GM18858 (cell line): ENCODE data around the gene GNB1L.

ENCODE experiments used
- ATAC-seq: cut with Tn5 transposase; IDR thresholded peaks from one replicate; pipeline ENCODE4 v1.9.1; 2021; ENCODE audit not compliant: unreplicated experiment

The GNB1L gene

GRCh38 chr22:19826619-19826950 is 28.1 kb downstream of the GNB1L start:
- ATAC-seq, result no peak

DNA sequence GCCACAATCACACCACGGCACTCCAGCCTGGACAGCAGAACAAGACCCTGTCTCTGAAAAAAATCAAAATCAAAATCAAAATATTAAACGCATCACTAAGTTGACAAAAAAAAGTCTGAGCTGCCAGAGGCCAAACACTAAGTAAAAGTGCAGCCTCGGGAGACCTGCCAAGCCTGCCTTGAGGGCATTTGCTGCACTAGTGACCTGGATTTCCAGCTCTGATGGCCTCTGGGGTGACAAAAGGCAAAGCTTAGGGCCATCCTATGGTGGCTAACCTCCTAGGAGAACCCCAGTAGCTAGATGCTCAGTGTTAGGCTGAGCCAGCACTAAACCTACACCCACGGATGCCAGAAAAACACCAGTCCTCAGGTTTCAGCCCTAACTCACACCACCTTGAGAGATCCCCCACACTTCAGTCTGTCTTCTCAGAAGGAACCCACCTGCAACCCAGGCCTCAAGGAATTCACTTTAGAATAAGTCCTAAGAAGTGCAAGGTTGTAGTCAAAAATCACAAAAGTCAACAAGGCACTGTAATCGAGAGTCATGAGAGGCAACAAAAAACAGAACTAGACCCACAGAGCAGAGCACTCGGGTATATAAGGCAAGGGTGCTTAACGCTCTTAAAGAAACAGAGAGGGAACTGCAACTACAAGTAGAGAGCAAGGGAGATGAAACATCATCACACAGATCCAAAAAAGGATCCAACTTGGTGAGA is 28.6 kb downstream of the GNB1L start:
- ATAC-seq, result no peak

DNA sequence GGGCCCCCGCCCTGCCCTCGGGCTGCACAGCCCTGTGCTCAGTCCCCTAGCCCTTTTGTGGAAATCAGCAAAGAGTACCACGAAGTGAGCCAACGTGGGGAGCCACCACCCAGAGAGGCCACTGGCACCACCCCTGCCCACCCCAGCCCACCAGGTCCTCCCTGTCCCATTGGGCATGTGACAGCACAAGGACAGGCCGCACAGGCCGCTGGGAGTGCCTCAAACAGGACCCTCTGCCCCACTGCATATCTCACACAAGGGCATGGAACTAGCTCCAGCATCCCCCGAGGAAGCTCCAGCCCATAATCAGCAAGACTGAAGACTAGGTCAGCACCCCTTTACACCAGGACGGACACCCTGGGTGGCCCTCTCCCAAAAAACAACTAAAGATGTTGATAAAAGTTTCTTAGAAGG is 29.7 kb downstream of the GNB1L start:
- ATAC-seq, result no peak

DNA sequence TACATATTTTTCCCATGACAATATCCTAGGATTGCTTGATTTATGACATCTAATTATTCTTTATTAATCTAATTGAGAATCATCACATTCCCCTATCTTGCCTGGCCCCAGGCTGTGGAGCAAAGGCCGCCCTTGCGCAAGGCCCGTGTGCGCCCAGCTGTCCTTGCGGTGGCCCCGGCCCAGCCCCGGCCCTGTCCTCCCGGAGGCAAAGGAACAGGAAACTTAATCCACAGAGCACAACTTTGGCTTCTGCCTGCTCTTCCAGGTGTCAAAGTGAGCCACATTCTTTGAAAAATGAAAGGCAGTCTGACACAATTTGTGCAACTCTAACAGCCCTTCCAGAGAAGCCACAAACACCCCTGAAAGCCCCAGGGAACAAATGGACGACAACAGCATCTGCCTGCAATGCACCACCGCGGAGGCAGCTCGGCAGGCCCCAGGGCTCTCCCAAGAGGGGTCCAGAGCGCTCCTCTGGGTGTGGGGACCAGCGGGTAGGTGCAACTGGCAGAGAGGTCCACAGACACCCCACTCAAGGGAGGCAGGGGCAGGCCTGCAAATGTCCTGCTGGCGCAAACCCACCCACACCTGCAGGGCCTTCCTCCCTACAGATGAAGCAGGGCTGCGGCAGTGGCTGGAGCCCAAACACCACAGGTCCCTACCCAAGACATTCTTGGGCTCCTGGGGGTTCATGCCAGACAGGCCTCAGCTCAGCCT is 30.3 kb downstream of the GNB1L start:
- no peak for ATAC-seq

- no peak for ATAC-seq
These were observed 30.8 kb downstream of the GNB1L start for GRCh38 chr22:19823902-19824211.

GRCh38 chr22:19823191-19823901 is 31.3 kb downstream of the GNB1L start:
- no peak for ATAC-seq

- ATAC-seq, result no peak
These were observed 32.2 kb downstream of the GNB1L start for GRCh38 chr22:19822301-19823117.

DNA sequence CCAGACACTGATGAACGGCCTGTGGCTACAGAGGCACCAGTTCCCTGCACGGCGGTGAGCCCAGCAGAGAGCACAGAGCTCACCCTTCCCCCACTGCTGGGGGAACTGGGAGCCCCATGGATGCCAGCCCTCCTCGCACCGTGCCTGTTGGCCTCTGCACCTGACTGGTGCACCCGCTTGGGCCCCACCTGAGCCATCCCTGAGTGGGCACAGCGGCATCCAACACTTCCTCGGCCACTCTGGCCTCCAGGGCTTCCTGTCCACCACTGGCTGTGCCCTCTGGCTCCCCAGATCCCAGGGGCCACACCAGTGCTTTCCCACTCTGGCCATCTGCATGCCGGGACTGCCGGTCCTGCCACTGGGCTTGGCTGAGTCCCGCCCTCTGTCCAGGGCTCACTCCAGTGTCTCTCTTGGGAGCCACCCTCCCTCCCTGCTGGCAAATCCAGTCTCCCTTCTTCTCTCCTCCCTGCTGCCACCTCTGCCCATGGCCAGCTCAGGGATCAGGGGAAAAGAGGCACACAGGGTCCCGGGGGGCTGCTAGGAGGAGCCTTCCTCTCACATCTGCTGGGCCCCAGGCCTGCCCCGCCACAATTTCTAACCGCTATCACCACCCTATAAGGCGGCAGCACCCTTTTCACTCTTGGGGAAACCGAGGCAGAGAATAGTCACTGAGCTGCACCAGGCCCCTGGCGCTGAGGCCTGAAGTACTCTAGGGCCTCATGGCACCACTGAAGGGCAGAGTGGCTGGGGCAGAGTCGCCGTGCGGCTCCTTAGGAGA is 33.0 kb downstream of the GNB1L start:
- no peak for ATAC-seq

DNA sequence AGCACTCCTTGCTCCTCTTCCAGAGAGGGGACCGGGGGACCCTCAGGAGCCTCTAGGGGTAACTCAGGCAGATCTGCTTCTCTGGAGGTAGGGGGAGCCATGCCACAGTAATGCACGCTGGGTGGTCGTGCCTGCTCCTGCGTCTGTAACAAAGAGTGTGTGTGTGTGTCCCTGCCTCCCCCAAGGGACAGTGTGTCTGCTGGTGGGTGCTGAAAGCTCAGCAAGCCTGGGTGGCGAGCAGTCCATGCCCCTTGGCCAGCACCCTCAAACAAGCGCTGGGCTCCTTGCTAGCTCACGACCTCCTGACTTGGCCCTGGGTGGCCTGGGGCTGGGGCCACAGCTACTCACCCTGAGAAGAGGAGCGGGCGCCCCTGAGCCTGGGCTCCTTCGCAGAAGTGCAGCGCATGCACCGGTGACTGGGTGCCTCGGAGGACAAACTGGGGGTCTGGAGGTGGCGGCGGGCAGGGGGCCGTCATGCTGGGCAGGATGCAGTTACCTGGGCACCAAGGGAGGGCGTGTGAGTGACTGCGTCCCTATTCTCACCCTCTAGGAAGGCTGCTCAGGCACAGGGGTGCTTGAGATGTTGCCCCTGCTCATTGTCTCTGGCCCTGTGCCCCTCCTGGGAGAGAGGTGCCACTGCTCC is 33.7 kb downstream of the GNB1L start:
- no peak for ATAC-seq

- ATAC-seq, result no peak
These were observed 34.5 kb downstream of the GNB1L start for GRCh38 chr22:19819911-19820879.

DNA sequence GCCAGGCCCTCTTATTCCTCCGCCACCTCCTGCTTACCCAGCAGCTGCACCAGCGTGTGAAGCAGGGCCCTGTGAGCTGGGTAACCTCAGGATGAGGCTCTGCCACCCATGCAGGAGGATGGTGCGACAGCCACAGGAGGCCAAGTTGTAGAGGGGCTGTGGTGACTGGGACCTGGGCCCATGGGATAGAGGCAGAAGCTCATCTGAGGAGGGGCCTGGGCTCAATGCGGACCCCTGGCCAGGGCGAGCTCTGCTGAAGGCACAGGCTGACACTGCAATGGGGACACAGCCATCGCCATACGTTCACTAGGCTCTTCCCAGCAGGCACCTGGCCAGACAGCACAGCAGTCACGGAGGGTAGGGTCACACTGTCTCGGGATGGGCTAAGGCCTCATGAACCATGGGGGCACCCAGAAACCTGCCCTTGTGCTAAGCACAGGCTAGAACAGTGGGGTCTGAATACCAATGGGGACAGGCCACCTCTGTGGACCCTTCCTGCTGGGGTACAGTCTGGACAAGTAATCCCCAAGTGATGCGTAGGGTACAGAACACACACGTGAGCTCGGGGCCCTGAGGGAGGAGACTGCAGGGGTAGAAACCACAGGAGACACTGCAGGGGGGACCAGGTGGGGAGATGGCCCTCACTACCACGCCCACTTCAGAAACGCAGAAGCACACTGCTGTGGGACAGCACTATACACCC is 35.3 kb downstream of the GNB1L start:
- no peak for ATAC-seq

GRCh38 chr22:19818324-19819207 is 36.1 kb downstream of the GNB1L start:
- ATAC-seq, result no peak

DNA sequence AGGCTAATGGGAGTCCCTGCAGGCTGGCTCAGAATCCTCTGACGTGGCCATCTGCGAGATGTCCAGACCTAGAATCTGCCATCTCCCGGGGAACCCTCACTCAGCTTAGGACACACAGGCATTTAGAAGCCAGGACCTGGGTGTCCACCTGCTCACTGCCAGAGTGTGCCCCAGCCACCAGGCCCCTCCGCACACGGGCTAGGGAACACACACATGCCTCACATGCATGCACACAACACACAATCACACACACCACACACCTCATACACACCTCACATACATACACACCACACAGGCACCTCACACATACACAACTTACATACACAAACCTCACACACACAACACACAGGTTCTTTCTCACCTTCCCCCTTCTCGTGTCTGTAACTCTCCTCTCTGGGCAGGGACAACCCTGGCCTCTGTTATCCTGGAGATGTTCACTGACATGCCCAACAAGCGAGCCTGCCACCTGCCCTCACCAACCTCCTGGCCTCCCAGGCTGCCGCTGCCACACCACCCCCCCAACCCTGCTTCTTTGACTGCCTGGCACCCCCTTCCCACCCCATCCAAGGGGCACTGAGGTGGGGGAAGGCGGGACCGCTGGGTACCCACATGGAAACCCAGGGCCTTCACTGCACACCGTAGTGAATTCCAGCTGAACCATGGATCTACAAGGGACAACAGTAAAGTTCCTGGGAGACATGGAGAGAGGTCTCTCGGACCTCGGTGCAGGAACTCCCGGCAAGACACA is 38.1 kb downstream of the GNB1L start:
- no peak for ATAC-seq

DNA sequence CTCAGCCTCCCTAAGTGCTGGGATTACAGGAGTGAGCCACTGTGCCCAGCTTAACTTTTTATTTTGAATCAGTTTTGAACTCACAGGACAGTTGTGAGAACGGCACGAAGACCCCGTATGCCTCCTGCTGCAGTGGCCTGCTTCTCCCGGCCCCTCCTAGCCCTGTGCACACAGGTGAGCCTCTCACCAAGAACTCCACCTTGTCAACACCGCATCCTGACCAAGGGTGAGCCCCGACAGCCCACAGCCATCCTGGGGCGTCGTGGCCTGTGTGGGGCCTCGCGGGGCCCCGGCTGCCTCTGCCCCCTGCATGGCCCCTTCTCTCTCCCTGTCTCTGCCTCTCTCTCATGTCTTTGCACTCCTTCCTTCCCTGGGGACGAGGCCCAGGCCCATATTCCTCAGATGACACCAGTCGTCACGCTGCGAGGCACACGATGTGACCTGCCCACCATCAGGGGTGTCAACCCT is 38.8 kb downstream of the GNB1L start:
- no peak for ATAC-seq

- no peak for ATAC-seq
These were observed 39.4 kb downstream of the GNB1L start for GRCh38 chr22:19815093-19815822.

DNA sequence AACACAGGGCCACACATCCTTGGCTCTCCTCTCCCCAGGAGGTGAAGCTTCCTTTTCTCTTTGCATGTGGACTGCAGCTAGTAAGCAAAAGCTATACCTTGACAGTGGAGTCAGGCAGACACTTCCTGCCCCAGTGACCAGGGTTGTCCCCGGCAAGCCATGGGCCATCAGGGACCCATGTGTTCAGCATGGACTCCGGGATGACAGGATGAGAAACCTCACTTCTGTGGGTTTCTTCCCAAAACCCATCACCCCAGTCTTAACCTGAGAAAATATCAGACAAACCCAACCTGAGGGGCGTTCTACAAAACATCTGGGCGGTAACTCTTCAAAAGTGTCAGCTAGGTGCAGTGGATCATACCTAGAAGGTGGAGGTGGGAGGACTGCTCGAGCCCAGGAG is 40.2 kb downstream of the GNB1L start:
- ATAC-seq, result no peak
